ENCODE results near the gene COPZ2.

GRCh38 chr17:47986520-47986919 lies 51.1 kb downstream of the COPZ2 start:
- no peak for TF ChIP-seq CTCF (IDR thresholded peaks at IDR 0.05)
- TF ChIP-seq POLR2A (IDR thresholded peaks at IDR 0.05): no peak

All from upper lobe of left lung (tissue), 4 donors.